ENCODE results near the gene APBB2.
A peak's percentile ranks its signal among the peaks of the same experiment; 100 is the strongest.

APBB2 gene

DNA sequence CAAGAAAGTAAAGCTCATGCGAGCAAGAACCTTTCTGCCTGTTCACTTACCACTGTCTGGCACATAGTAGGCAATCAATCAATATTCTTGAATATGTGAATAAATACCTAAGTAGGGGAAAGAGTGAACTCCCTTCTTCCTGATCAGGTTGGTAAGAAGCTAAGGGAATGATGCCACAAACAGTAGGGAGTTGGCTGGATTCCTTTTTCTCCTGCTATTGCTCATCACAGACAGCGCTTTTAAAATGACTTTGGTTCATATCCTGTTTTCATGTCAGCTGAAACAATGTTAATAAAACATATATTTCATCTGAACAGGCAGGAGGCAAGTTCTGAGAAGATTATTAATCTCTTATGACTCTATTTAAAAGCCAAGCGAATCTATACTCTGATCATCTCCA, 365.4 kb downstream of the APBB2 start:
- no peak for DNase-seq (ENCODE audit: low spot score)

DNA sequence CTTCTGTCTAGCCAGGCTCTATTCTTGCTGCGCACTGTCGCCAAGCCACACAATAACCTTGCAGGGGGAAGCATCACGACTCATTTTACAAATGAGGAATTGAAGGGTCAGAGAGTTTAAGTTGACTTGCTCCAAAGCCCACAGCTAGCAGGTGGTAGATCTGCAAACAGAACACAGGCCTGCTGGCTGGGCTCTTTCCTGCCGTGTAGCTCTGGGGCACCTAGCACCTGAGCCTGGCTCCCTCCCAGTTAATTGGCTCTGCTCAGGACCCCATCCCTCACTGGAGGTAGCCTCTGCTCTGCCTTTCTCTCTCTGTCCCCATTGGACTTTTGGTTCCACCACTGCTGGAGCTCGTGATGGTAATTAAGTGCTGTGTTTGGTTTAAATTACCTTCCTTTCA, 366.1 kb downstream of the APBB2 start:
- DNase-seq (ENCODE audit: low spot score), result no peak

DNA sequence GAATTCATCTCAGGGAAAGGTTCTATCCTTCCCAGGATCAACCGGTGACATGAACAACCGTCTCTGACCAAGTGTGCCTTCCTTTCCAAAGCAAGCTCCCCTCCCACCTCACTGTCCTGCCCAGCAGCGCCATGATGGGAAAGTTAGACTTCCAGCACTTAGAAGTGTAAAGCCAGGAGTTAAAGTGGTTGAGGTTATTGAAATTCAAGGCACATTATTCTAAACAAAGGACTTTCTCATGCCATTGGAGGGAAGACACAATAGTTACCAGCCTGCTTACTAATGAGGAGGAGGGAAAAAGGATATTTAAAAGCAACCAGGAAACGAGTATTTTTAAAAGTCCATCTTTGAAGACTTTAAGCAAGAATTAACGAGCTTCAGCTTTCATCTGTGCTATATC, 367.8 kb downstream of the APBB2 start:
- no peak for DNase-seq (ENCODE audit: low spot score)

DNA sequence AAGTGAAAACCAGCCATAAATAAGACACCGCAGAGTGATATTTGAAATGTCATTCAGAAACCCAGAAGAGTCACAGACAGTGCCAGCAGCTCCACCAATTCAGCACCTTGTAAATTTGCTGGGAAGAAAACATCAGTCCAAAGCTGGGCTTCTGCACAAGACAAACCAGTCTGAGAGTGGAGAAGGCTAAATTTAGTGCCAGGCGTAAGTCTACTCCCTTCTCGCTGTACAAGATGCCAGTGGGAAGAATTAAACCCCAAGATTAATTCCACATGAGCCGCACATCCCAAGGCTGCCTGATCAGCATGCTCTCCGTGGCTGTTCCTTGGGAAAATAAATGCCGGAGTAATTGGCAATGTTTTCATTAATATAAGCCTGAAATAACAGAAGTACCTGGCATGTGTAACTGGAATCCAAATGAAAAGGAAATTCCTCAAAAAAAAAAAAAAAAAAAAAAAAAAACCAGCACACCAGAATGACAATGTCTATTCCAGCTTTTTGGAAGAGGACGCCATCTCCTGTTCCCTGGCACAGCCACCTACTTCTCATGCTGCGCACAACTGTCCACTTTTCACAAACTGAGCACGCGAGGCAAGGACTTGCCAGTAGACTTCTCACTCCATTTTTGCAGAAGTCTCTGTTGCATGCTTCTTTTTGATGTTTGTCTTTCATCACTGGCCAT, 369.0 kb downstream of the APBB2 start:
- DNase-seq (ENCODE audit: low spot score), result no peak

DNA sequence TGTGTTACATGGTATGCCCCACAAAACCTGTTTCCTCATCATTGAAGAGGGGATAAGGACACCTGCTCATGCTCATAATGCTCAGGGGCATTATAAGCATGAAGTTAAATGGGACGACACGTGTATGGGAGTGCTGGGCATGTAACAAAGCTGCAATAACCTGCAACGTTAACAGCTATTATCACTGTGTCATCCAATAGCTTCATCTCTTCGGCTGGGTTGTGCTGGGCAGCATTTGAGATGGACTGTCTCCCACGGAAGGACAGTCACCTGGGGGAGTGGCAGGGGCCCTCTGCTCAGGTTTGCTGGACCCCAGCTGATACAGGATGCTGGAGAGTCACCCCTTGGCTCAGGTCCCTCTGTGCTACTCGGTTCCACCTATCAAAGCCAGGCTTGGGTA, 370.1 kb downstream of the APBB2 start:
- DNase-seq (ENCODE audit: low spot score), result no peak

DNA sequence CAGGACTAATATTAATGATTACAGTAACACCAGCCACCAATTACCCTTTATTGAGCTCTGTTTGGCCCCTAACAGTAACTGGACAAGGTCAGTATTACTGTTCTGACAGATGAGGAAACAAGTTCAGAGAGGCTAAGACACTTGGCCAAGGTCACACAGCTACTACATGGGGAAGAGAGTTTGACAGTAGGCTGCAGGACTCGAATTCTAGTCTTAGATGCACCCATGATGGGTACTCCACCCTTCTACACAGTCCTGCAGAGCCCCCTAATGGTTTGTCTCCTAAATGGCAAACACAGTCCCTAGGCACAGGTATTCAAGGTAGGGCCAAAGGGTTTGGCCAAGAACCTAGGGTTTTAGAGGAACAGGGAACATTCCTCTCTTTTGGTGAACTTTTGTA, 370.6 kb downstream of the APBB2 start:
- no peak for DNase-seq (ENCODE audit: low spot score)

DNA sequence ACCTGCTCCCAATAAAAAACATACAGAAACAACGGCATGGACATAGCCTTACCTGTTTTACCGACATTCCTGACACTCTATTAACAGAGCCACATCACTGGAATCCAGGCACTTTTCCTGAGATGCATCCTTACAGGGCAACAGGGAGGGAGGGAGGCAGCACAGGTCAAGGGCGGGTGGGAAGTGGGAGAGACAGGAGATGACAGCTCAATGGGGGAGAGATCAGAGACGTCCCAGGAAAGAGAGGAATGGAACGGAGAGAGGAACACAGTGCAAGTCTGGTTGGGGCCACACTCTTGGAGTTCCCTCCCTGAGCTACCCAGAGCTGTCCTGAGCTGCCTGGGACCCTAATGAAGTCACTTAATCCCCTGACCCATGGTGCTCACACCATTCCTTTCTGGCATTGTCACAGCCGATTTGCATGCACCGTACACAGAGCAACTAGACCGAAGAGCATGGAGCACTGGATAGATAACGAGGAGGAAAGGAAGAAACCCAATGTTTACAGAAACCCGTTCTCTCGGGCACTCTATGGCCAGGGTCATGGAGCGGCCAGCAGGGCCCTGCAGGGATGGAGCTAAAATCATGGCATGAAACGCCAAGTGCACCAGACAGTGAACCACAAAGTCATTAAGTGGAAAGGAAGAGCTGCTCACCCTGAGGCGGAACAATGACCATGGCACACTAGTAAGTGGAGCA, 371.5 kb downstream of the APBB2 start:
- no peak for DNase-seq (ENCODE audit: low spot score)

DNA sequence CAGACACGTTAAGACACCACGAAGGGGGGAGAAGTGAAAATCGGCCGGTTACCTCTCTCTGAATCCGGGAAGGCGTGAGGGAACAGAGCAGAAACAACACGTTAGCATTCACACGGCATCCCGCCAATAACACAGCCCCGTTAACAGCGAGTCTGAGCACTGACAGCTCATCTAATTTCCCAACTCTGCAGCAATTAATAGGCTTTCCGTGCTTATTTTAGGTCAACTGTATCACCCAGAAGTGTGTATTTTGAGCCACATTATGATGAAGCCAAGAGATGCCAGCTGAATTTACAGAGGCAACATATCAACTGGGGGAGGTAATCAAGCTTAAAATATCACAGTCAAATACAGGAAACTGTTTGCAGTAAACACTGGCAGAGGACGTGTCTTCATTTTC, 372.0 kb downstream of the APBB2 start:
- DNase-seq (ENCODE audit: low spot score), result no peak

DNA sequence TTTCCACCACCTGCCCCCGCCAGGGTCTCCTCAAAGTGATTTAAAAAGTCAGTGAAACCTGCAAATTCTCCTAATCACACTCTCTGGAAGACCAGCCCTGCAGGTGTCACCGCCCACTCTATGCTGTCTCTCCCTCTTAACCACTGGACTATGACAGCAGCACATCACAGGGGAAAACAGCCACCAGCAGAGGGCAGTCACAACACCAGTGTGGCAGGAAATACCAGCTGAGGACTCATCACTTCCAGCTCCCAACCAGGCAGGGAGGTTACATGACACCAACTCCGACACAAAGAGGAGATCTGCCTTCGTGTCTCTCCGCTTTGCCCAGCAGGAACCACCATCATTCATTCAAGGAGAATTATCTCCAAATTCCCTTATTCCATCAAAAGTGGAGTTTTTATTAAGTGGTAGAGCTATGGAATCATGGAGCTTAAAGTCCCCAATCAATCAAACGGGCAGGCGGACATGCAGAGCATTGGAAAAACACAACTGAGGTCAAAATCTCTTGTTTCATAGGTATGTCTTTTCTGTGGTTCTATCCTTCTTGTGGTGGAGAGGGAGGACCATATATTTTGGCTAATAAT, 373.3 kb downstream of the APBB2 start:
- DNase-seq (ENCODE audit: low spot score), result peak; percentile 21

DNA sequence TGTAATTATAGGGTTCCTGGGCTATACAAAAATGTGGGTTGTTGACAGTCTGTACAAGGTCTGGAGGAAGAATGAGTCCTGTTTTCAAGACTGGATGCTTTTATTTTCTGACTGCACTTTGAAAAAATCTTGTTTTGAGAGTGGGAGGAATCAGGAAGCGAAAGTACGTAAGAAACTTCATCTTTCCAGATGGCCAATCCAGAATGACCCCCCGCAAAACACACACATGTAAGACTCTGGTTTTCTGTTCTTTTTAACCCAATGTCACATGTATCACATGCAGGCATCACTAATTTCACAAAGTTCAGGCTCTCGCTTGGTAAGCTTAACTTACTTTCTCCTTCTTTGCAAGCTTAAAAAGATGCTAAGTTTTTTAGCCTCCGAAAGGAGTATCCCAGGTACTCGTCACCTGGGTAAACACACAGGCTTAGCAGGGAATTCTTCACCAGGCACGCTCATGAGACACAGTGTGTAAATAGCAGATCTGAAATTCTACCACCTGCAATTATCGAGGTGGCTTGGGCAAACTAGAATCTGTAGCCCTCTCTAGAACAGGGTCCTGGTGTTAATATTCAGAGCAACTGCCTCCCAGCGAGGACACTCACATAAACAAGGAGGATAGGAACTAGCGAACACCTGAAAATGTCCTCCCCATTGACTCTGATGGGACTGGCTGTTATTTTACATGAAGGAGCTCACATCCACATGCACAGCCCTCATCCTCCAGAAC, 373.9 kb downstream of the APBB2 start:
- no peak for DNase-seq (ENCODE audit: low spot score)

DNA sequence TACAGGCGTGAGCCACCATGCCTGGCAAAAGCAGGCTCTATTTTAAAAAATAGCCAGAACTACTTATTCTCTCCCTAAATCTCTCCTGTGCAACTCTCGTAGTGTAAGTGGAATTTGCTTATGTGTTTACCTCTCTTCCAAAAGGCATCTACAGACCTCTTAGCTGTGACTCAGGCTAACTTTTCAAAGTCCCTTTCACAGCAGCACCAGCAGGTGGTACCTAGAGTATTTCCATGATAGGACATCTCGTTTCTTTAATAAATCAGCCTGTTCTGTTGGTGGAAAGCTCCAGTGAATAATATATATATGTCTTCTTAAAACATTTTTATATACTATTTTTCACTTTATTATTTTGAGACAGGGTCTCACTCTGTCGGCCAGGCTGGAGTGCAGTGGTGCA, 375.6 kb downstream of the APBB2 start:
- DNase-seq (ENCODE audit: low spot score), result no peak

DNA sequence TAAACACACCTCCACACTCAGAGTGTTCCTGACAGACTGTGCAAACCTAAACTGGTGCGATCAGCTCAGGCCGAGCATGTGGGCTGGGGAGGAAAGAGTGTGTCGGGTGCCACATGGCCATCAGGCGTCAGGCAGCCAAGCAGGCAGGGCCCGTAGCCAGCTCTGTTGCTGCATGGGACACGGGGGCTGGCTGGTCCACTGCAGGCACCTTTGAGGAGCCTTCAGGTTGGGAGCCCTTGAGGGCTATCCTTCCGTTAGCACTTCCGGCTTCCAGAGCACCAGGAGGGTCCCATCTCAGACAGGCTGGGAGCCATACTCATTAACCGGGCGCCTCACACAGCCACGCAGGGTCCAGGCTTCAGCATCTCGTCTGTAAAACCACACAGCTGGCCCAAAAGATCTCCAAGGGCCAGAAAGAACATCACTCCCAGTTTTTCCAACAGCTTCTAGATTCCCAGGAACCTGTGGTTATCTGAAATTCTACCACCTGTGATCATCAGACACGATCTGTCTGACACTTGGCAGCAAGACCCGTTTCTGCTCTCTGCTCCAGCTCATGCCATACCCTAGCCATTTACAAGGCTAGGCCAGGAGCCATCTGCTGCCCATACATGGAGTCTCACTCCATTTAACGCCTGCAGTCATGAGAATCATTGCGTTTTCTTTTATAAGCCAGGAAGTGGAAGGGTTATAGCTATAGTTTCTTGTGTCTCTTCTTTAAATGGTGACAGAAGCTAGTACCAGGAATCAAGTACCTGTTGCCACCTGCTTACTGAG, 377.1 kb downstream of the APBB2 start:
- DNase-seq (ENCODE audit: low spot score), result no peak

DNA sequence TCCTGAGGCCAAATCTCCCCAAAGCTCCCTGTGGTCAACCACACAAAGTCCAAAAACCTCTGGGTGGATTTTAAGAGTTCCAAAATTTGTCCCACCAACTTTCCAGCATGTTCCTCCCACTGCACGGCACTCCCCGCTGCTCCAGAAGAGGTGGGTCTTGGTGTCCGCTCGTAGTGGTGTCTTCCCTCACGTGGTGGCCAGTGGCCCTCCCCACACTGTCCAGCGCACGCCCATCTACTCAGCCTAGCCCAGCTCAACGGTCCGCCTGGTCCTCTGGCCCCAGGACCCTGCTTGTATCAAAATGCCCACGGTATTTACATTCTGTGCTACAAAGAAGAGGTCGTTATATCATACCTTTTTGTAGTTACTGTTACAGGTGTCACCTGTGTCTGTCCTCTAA, 381.1 kb downstream of the APBB2 start:
- DNase-seq (ENCODE audit: low spot score), result no peak

DNA sequence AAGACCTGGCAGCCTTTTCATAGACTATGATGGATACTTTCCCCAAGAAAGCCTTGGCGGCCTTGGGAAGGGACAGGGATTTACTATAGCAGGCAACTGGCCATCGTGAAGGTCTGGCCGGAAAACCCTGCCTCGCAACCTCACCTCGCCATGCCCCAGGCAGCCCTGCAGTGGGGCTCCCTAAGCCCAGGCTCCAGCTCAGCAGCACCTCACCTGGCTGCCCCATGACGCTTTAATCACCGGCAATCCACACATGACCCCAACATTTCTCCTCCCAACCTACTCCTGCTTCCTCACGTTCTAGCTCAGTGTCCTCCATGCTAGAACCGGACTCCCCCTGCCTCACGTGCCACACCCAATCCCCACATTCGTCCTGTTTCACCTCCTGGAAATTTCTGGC, 382.2 kb downstream of the APBB2 start:
- no peak for DNase-seq (ENCODE audit: low spot score)

DNA sequence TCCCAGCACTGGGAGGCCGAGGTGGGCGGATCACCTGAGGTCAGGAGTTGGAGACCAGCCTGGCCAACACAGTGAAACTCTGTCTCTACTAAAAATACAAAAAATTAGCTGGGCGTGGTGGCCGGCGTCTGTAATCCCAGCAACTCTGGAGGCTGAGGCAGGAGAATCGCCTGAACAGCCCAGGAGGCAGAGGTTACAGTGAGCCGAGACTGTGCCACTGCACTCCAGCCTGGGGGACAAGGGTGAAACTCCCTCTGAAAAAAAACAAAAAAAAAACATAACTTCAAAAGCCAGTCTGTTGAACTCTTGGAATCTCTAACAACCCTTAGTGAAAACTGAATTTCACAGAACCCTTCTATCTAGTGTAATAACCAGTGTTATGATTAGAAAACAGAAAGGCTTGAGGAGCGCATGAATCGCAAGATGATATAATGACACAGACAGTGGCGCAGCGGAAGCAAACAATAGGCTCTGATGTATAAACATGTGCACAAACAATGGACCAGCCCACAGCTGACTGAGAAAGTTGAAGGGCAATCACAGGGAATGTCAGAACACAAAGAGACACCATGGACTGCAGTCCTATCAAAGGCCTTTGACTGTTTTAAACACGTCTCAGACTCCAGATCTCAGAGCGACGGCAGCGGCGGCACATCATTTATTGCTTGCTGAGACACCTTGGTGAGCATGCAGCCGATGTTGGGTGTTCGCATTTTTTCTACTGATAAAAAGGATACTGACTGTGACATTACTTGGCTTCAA, 383.0 kb downstream of the APBB2 start:
- no peak for DNase-seq (ENCODE audit: low spot score)

DNA sequence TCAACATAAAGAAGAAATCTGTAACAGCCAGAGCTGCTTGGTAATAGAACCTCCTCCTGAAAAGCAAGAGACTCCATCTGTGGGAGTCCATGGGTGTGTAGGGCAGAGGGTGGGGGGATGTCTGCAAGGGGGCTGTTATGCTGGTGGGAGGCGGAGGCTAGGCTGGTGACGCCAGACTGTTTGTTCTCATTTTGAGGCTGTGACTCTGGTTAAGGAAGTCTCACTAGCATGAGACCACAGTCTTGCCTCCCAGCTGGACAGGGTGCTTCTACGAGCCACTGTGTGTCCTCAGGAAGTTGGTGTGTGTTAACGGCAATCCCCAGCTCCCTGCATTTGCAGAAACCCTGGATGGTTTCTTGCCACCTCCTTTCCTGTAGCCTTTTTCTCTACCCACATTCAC, 384.8 kb downstream of the APBB2 start:
- no peak for DNase-seq (ENCODE audit: low spot score)

DNA sequence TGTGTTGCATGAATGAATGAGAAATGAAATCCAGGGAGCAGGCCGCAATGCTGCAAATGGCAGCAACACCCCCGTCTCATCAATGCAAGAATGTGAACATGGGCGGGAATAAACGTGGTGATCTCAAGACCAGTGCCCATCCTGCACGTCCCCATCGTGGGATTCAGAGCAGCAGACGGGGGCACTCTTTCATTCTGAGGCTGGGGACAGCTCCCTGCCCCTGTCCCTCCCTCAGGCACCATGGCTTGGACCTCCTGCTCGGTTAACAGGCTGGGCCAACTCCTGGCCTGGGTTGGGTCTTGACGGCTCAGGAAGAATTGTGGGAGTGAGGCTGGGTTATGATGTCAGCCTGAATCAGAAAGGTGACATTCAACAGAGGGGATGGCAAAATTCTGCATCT, 385.7 kb downstream of the APBB2 start:
- DNase-seq (ENCODE audit: low spot score), result no peak

DNA sequence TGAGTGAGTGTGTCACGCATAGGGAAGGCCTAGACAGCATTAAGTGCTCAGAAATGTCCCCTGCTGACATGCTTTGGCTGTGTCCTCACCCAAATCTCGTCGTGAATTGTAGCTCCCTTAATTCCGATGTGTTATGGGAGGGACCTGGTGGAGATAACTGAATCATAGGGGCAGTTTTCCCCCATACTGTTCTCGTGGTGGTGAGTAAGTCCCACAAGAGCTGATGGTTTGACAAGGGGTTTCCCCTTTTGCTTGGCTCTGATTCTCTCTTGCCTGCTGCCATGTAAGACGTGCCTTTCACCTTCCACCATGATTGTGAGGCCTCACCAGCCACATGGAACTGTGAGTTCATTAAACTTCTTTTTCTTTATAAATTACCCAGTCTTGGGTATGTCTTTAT, 386.6 kb downstream of the APBB2 start:
- no peak for DNase-seq (ENCODE audit: low spot score)

DNA sequence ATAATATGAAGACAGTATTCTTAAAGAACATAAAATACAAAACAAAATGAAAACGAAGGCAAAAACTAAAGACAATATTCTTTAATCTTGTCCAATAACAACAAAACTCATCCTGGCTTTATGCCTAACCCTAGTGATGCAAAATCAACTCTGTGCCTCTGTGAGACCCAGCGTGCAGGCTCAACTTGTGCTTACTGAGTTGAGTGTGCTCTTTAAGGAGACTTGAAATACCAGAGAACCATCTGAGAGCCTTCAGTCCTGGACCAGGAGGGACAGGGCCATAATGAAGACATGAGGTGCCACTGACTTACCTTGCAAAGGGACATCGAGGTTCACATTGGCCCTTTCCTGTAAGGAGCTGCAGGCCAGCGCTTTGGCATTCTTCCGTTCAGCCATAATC, 387.5 kb downstream of the APBB2 start:
- DNase-seq (ENCODE audit: low spot score), result no peak

DNA sequence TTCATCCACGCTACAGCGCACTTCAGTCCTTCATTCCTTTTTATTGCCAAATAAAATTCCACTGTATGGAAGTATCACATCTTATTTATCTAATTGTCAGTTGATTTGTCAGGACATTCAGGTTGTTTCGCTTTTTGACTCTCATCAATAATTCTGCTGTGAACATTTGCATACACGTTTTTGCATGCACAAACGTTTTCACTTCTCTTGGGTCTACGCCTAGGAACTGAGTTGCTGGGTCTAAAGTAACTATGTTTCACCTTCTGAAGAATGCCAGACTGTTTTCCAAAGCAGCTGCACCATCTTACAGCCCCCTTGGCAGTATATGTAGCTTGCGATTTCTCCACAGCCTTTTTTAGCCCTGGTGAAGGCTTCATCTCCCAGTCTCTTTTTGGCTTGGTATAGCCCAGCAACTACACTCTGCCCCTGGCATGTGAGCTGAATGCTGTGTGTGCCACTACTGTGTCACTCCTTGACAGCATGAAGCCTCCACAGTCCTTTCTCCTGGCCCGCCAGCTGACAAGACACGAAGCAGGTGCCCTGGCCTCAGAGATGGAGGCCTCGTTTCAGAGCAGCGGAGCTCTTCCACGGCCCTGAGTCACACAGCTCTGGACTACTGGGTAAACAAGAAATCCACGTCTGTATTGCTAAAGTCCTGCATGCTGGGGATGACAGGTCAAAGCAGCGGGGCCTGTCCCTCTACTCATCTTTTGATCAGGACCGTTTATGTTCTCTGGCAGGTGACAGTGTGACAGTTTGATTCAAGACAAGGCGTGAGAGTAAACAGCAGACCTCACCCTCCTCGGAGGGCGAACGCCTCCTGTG, 389.1 kb downstream of the APBB2 start:
- no peak for DNase-seq (ENCODE audit: low spot score)
